HG03571 (cell line): ENCODE results near the gene PIGO.

Source experiments
- ATAC-seq: cut with Tn5 transposase; IDR thresholded peaks from one replicate; pipeline ENCODE4 v1.9.1; 2021; ENCODE audit not compliant: unreplicated experiment

Gene PIGO

DNA sequence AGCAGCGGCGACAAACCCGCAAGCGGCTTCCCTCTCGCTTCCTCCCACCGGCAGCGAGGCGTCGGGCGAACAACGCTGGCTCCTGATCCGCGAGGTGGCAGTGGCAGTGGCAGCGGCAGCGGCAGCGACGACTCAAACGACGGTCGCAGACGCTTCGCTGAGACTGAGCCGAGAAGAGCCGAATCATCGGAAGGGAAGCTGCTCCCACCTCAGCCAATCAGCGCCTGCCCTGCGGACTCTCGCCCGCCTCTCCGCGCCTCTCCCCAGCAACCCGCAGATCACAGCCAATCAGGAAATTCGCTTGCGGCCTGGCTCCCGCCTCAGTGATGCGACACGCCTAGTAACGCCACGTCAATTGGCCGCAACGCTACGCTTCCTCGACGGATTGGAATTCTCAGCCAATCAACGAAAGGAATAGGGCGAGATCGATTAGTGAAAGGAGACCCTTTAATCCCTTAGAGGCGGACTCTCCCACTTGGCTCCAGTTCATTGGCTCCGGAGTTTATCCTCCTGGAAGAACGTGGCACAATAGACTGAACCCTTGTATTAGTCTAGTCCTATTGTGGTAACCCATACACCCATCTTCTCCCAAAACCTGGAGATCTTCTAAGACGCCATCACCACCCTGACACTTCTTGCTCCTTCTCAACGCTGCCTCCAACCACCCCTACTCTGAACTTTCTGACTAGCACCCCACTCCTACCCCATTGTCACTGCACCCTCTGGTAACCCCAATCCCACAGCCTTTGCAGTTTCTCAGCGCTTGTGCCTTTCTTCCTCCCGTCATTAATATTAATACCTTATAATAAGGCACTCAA, 23.7 kb downstream of the PIGO start, which contains the start of gene VCP:
Gene VCP (minus strand): TSS at position 165 of the 818 bp plus-strand sequence. CDS start 272 bp downstream, outside the sequence.
- peak; percentile 83 for ATAC-seq

DNA sequence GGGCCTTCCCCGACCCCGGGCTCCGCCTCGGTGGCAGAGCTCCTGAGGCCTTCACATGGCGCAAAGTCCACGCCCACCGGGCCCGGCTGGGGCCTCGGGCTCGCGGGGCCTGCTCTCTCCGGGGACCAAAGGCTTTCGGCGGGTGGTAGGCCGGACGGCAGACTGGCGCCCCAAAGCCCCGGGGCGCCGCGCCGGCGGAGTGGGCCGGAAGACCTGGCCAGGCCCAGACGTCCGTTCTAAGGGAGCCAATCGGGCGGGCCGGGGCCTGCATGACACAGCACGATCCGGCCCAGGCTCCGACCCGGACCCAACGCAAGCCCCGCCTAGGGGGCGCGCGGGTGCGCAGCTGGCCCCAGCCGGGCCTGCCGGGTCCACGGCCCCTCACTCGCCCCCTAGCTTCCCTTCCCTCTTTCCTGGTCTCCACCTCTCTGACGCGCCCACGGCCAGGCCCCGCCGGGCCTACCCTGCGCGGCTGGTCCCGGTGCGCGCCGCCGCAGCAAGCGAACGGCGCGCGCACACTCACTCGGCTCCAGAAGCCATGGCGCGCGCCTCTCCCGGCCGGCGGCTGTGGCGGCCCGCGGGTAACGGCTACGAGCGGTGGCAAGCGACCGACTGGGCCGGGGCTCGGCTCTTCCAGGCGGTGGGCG, 24.5 kb downstream of the PIGO start:
- ATAC-seq, result peak; percentile 44

DNA sequence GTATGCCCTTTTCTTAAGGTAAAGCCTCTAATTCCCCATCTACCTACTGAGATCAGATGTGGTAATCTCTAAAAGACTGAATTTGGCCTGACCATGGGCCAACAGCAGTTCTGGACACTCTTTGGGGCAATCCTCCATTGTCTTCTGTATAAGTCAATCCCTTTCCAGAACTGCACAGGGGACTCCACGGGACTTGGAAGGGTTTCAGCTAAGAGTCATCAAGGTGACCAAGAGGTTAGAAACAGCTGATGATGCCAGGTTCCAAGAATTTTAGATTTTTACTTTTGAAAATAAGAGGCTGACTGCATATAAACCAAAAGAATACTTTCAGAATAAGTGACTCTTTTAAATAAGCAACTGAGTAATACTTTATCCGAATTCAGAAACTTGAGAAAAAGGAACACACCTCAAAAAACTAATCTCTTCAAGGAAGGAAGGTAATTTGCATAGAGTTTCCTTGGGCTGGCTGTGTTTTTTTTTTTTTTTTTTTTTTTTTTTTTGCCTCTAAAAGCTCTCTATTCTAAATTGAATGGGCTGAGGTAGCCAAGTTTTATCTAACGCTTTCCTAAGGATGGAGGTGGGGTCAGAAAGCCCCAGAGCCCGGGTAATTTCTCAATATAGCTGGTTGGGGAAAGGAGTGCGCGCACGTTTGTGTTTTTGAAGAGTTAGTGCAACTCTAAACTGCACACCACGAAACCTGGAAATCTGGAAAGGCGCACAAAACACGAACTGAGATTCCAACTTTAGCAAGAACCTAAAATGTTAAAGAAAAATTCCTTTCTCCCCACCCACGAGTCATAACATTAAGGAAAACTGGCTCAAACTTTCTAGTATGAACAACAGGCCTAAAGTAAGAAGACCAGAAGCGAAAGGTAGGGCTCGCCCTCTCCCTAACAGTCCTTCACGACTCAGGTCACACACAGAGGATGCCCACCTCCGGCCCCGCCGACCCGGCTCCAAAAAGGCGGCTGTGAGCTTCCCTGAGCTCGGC, 25.3 kb downstream of the PIGO start:
- ATAC-seq, result no peak

DNA sequence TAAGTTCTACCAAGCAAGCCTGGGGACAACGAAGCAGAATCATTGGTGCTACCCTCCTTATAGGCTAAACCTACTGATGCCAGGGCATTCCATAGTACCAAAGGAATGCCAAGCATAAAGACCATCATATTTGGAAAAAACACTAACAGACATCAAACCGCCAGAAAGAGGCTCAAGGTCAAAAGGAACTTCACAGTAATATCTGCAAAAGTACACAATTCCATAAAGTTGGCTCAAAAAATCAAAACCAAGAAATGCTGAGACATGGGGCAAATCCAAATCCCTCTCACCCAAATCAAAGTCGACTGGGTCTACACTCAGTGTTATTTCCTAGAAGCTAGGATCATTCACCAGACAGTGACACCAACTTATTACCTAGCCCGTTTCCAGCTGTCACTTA, 27.4 kb downstream of the PIGO start:
- ATAC-seq, result no peak

DNA sequence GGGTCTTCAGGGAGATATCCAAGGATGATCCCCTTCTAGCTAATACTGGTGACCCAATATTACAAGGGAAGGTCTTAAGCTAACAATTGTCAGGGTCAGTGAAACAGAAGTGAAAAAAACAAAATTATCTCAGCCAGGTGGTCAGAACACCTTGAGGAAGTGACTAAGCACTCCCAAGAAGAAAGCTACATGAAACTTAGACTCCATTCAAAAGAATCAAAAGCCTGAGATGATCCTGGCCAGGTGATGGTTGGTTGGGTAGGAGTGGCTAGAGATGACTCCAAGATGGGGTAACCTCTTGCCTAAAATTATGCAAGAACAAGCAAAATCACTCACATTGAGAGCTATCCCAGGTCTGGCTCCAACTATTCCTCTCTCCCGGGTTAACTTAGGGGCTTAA, 29.3 kb downstream of the PIGO start:
- no peak for ATAC-seq

DNA sequence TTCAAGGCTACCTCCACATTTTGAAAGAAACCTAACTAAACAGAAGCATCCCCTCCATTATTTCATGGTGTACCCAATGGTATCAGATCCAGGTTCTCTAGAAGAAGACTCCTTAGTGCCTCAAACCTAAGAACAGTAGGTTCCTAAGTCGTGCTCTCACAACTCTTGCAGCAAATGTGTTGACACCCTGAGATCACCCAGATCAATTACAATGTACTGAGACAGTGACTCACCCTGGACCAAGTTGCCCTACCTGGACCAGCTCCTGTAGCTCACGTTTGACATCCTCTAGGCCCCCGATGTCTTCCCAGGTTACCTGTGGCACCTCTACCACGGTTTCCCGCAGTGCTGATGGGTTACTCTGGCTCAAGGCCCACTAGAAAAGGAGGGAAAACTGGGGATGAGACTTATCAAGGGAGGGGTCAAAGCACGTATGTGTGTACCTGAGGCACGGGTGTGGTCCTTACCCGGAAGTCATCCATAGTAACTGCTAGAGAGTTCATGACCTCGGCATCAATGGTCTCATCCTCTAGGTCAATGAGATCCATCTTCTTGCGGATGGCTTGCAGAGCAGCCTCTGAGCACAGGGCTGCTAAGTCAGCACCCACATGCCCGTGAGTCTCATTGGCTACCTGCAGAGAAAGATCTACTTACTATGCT, 35.7 kb downstream of the PIGO start:
- no peak for ATAC-seq

DNA sequence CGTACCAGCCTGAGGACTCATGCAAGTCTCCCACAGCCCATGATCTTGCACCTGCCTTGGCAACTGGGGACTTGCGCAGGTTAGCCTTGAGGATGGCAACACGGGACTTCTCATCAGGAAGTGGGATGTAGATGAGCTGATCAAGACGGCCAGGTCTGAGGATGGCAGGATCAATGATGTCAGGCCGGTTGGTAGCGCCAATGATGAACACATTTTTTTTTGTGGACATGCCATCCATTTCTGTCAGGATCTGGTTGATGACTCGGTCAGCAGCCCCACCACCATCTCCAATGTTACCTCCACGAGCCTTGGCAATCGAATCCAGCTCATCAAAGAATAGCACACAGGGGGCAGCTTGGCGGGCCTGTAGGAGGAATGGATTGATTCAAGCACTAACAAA, 37.0 kb downstream of the PIGO start:
- no peak for ATAC-seq

DNA sequence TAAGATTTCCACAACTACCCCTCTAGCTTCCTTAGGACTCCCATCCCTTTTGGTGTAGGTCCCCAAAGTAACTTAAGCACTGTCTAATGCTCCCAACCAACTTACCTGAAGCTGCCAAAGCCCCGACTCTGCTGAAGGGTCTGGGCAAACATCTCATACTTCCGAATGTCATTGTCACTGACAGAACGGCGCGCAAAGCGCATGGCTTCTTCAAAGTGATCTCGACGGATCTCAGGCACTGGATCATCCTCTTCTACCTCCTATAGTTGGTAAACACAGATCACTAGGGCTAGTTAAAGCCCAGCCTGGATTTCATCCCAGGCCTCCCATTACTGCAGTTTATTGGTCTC, 39.1 kb downstream of the PIGO start:
- ATAC-seq, result no peak

DNA sequence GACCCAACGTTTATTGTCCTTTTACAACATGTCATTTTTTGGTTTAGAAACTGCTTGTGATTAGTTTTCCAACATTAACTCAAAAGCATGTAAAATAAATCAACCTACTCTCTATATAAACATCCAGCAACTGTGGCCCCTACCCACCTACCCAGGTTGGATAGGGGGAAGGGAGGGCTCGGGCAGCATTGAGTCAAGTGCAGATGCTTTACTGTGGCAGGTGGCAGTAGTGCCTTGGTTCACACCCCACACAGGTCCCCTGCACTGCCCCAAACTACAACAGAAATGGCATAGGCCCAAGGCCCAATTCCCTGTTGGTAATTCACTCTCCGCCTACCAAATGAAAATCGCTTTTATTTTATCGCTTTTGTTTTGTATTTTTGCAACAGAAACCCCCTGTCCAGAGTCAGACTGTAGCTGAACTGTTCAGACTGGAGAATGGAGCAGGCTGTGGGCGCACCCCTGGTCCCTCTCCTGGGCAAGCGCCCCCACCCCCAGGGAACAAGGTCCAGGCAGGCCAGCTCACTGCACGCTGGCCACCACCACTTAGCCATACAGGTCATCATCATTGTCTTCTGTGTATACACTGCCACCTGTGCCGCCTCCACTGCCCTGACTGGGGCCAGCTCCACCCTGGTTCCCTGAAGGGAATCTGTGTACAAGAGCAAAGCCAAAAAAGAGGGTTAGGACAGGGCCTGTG, 39.7 kb downstream of the PIGO start:
- ATAC-seq, result no peak

DNA sequence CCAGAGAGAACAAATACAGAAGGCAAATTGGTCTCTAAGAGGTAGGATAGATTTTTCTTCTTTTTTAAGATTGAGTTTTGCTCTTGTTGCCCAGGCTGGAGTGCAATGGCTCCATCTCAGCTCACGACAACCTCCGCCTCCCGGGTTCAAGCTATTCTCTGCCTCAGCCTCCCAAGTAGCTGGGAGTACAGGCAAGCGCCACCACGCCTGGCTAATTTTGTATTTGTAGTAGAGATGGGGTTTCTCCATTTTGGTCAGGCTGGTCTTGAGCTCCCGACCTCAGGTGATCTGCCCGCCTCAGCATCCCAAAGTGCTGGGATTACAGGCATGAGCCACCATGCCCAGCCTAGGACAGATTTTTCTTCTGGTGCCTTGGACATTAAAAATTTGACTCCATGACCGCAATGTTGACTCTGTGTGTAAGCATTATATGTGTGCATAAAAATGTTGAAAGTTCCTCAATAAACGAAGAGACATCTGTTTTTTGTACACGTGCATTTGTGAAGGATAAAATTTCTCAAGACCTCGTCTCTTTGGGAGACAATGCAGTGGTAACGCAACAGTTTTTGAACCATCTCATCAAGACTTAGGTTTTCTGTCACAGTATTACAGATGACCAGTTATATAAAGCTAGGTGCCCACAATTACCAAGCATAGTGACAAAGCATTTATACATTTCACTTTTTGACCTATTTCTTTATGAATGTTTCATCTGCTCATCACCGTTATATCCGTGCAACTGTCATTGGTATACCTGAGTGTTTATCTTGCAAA, 41.3 kb downstream of the PIGO start:
- no peak for ATAC-seq

DNA sequence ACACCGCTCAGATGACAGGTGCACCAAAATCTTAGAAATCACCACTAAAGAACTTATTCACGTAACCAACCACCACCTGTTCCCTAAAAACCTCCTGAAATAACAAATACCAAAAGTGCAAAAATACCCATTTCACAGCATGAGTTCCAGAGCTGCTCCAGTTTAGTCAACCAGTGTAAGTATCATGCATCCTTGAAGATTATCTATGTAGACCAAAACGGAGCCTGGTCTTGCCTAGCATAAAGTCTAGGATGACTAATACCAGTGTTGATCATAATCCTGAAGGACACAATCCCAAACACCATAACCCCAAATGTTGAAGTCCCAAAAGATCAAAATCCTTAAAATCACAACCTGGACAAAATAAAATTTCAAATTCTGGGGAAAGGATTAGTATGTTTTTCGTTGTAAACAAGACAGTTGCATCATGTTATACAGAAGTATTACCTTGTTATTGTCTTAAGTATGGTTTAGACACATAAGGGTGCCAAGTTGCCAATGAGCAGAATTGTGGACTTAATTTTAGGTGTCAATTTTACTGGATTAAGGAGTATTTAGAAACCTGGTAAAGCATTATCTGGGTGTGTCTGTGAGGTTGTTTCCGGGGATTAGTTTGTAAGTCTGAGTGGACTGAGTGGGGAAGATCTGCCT, 42.1 kb downstream of the PIGO start:
- ATAC-seq, result no peak

DNA sequence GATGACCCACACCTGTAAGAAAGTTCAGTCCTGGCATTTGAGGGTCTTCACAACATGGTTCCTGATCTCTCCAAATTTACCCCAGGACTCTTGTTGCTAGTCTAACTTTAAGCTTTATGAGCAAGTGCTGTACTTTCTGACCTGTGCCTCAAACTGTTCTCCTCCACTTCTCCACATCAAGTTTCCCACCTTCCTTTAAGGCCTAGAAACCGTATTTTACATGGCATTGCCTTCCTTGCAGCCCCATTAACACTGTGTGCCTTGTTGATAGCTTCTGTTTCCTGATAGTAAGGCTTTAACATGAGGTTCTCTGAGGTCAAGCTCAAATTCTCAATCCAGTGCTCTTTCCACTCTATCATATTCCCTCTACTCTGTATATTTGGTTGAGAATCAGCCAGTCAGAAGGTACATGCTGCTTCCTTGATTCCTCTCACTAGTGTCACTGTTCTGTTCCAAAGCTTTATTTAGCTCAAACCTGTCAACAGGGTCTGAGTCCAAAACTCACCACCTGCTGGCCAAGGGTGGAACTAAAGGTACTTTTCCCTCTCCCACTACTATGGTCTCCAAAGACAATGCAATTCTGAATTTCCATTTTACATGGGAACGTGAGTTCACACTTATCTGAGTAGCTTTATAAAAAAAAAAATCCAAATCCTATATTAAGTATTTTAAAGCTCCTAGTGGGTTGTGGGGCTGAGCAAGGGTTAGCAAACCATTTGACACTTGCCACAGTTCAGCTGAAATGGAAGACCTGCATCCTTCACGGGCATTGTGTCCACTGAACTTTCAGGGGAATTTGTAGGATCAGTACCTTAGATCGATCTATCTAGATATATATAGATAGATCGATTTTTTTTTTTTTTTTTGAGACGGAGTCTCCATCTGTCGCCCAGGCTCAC, 45.1 kb downstream of the PIGO start:
- ATAC-seq, result no peak

DNA sequence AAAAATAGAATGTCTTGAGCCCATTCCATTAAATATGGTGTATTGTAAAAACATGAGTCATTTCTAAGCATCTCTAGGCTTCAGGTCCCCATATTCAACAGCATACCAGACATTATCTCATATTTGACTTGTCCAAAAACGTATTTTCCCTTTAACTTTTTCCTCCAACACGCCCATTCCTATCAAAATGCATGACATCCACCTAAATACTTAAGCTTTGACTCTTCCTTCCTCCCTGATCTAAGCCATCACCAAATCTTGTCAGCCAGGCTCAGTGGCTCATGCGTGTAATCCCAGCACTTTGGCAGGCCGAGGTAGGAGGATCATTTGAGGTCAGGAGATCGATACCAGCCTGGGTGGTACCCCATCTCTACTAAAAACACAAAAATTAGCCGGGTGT, 47.9 kb downstream of the PIGO start:
- ATAC-seq, result no peak

DNA sequence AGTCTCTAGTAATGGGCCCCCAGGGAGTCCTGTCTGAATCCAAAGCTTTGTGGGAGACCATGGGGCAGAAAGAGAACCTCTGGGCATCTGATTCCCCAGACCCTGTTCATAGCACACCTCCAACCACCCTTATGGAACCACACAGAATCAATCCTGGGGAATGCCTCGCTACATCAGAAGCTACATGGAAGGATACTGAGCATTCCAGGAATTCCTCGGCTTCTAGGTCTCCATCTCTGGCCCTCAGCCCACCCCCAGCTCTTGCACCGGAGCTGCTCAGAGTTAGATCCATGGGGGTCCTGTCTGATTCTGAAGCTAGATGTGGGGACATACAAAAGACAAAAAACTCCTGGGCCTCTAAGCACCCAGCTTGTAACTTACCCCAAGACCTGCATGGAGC, 52.3 kb downstream of the PIGO start:
- no peak for ATAC-seq

DNA sequence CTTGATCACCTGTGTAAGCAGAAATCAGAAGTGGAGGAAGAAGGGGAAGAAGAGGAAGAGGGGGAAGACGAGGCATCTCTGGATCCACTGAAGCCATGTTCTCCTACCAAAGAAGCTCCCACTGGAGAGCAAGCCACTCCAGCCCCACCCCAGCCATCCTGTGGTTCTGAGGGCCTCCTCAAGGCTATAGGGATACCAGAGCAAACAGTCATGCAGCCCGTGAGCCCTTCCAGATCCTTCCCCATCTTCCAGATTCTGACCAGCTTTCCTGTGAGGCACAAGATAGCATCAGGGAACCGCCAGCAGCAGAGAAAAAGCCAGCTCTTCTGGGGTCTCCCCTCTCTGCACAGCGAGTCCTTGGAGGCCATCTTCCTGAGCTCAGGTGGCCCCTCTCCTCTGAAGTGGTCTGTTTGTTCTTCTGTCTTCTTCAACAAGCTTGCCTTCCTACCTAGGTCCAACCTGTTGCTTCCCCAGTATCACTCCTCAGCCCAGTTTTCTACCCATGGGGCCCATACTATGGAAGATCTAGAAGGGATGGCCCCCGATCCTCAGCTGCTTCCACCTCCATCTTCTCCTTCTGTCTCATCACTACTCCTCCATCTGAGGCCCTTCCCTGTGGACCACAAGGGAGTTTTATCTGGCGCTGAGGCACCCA, 53.4 kb downstream of the PIGO start:
- no peak for ATAC-seq

DNA sequence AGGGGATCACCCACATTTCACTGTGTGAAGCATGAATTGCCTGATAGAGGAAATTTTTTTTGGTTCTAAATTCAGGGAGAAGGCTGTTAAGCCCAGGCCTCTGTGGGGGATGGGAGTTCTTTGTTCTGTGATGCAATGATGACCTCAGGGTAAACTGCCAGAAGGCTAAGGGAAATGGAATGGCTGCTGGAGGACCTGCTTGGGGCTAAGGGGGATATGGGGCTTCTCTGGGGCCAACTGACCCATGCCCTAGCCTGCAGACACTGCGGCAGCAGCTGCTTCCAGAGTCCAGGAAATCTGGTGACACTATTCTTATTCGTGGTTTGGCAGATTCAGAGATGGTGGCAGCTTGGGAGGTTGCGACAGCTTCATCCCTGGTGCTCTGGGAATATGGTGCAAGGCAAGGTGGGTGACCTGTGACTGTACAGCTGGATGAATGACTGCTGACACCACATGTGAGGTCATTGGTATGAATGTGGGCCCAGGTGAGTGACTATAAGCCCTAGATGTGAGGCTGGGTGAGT, 54.2 kb downstream of the PIGO start:
- no peak for ATAC-seq
